GM19467 (cell line): ENCODE data around the gene GJA4.

Source experiments
- ATAC-seq: cut with Tn5 transposase; IDR thresholded peaks from one replicate; pipeline ENCODE4 v1.9.1; 2021; ENCODE audit warnings: mild to moderate bottlenecking, moderate library complexity; ENCODE audit not compliant: unreplicated experiment

The GJA4 gene

GRCh38 chr1:34829250-34829649 lies 36.5 kb downstream of the GJA4 start:
- no peak for ATAC-seq

- ATAC-seq = no peak
Observed at GRCh38 chr1:34831721-34832246, 39.0 kb downstream of the GJA4 start.

- no peak for ATAC-seq
Observed at GRCh38 chr1:34833711-34834110, 40.9 kb downstream of the GJA4 start.

GRCh38 chr1:34839526-34840305 lies 46.9 kb downstream of the GJA4 start:
- ATAC-seq = no peak

GRCh38 chr1:34840426-34840825 lies 47.6 kb downstream of the GJA4 start:
- no peak for ATAC-seq

- no peak for ATAC-seq
Observed at GRCh38 chr1:34842073-34842472, 49.3 kb downstream of the GJA4 start.

- ATAC-seq = no peak
Observed at GRCh38 chr1:34842952-34843371, 50.2 kb downstream of the GJA4 start.

GRCh38 chr1:34843392-34844251 lies 50.8 kb downstream of the GJA4 start:
- no peak for ATAC-seq

GRCh38 chr1:34844252-34844634 lies 51.4 kb downstream of the GJA4 start:
- ATAC-seq = no peak
